Posterior vena cava (tissue), 2 donors: ENCODE measurements around the gene SLC37A2. TPM values are rescaled to one million over a fixed set of nuclear protein-coding genes. Genes with fewer than 3 reads are reported as not detected.
A peak's percentile ranks its signal among the peaks of the same experiment; 100 is the strongest.
"Not testable (repeated sequence)": the region's sequence is repeated elsewhere in the genome, so short reads cannot be mapped to it uniquely, and the experiment has no call there.

Source experiments
- DNase-seq: peaks from one replicate; pipeline ENCODE4 v3.0.0-alpha.2; 2020; ENCODE audit warnings: low spot score
- intact Hi-C, 2 donors: fragments of 100-400 bp; cut with DNase I; formaldehyde crosslinking; loops; one replicate each; pipeline versions ENCODE4 v1.14.1 to v1.14.2; 2022 to 2023
- long read RNA-seq, 2 donors: library from polyadenylated mRNA; unstranded; transcript quantifications; one replicate each; pipeline ENCODE4 v2.0.0, GENCODE V29; 2020 to 2021
- total RNA-seq, 2 donors: library from RNA; stranded (reverse); fragmentation: NEBNext Ultra II Directional; extraction: Animal tissue kit (Norgen Biotek cat#: 25700); gene quantifications; one replicate each; pipeline ENCODE4 v1.2.1, GENCODE V29; 2021
- donor health status: DM: yes; HTN: yes; CAD: no.
- donor health status: DM: yes; HTN: yes; CAD: no.

The SLC37A2 gene
- total RNA-seq = 10 to 100 TPM in 1 of 2 donors, 1 to 10 TPM in 1; 6.6 to 10.5 TPM
- long read RNA-seq, donor 1, partial matches to known transcripts = 3 of 5 reads
- long read RNA-seq, donor 1, other reads (novel, unspliced or antisense) = 0 of 5 reads
- long read RNA-seq, donor 2, partial matches to known transcripts = 0 of 2 reads
- long read RNA-seq, donor 2, other reads (novel, unspliced or antisense) = 1 of 2 reads

GRCh38 chr11:125062931-125063428, at the start of gene SLC37A2:
Gene SLC37A2 (plus strand): TSS chr11:125063305. CDS start chr11:125063368, 63 bp downstream.
- intact Hi-C loops = no loop called here
- DNase-seq = peak; percentile 91

DNA sequence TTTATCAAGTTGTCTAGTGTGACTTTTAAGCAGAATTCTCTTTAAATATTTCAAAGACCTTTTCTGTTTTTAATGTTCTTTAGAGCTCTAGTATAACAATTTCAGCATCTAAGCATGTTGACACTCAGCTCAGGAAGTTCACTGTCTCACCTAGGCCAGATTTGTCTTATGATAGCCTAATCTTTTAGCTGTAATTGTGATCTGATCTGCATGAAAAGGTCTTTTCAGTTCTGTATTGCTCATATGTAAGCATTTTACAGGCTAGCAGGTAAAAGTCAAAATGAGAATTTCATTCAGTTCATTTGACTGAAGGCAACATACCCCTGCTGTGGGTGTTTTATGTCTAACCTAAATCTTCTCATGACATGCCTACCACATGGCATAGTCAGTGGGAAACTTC, 46.7 kb upstream of the SLC37A2 start:
- intact Hi-C loops = no loop called here
- no peak for DNase-seq

GRCh38 chr11:125020342-125020741, 42.8 kb upstream of the SLC37A2 start:
- intact Hi-C loops = no loop called here
- no peak for DNase-seq

GRCh38 chr11:125022551-125022950, 40.6 kb upstream of the SLC37A2 start:
- intact Hi-C loops = no loop called here
- no peak for DNase-seq

- DNase-seq = no peak
- intact Hi-C loops = no loop called here
Measured at GRCh38 chr11:125025968-125026367, 37.1 kb upstream of the SLC37A2 start.

- intact Hi-C loops, DNase-seq: not testable (repeated sequence)
Measured at GRCh38 chr11:125029431-125029830, 33.7 kb upstream of the SLC37A2 start.

DNA sequence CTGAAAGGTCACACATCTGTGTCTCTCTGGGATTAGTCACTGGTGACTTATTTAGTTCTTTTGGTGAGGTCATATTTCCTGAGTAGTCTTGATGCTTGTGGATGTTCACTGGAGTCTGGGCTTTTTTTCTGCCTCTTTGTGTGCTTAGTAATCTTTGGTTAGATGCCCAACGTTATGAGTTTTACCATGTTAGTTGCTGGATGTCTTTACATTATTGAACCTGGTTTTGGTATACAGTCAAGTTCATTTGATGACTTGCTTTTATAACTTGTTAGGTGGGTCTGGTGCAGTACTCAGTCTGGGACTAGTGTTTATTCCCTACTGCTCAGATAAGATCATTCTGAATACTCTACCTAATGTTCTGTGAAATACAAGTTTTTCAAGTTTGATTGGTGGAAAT, 26.2 kb upstream of the SLC37A2 start:
- intact Hi-C loops = no loop called here
- no peak for DNase-seq

DNA sequence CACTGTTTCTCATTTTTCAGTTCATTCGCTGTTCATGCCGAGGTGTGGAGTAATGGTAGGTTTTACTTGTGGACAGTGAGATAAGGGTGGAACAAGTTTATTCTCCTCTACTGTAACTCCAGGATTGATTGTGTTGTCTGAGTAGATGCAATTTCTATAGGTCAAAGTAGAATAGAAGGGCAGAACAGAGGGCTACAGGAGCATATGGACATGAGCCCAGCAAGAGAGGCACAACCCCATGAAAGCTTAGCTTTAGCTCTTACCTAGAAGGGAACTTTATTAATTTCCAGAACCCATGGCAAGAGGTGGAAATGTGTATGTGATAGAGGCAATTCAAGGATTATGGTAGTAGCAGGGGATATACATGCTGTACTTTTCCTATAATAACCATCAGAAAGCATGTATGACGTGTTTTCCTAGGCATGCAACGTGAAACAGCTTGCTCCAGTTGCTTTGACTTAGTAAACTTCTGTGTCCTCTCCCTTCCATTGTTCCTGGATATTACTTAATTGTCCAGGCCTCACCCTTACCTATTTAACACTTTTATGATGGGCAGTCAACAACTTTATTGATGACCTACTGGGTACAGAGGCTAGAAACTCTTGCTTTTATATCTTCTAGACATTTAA, 13.8 kb upstream of the SLC37A2 start:
- intact Hi-C loops = loop anchor here in 1 of 2 donors (2.0 kb wide), 1 partner anchor 64 kb away; no protein-coding TSS in a partner anchor
- DNase-seq = no peak

DNA sequence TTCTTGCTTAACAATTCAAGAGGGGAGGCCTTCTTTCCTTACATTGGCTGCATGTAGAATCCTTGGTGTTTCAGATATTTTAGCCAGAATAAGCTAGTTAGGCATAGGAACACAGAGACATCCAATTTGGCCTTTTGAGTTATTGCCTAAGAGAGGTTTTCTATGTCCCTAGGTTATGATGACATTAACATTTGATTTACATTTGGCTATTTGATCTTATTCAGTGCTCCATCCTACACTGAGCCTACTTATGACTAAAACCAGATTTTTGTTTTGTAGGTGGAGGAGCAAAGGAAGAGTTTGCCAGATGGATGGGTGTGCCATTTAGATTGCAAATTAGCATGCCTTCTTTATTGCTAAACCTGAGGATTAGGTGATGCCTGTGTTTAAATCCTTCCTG, 11.1 kb upstream of the SLC37A2 start:
- intact Hi-C loops = no loop called here
- DNase-seq = no peak

DNA sequence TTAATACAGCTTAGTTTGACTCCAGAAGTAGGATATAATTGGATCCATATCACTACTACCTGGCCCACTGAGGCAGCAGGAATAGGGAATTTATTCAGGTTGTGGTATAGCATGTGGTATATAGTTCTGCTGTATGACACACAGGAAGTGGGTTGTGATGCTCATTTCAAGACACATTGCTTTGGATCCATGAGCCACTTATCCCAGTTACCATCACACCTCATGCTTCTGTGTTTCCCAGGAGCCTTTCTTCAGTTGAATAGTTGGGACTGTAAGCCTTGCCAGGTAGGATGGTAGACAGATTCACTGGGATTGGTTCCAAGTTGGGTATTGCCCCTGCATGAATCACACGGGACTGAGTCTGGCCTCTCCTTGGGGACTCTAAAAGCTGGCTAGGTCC, 9.9 kb upstream of the SLC37A2 start:
- DNase-seq = no peak
- intact Hi-C loops = no loop called here

GRCh38 chr11:125055107-125055715, 7.9 kb upstream of the SLC37A2 start:
- intact Hi-C loops = no loop called here
- no peak for DNase-seq

- DNase-seq, intact Hi-C loops: not testable (repeated sequence)
Measured at GRCh38 chr11:125056111-125056510, 7.0 kb upstream of the SLC37A2 start.

DNA sequence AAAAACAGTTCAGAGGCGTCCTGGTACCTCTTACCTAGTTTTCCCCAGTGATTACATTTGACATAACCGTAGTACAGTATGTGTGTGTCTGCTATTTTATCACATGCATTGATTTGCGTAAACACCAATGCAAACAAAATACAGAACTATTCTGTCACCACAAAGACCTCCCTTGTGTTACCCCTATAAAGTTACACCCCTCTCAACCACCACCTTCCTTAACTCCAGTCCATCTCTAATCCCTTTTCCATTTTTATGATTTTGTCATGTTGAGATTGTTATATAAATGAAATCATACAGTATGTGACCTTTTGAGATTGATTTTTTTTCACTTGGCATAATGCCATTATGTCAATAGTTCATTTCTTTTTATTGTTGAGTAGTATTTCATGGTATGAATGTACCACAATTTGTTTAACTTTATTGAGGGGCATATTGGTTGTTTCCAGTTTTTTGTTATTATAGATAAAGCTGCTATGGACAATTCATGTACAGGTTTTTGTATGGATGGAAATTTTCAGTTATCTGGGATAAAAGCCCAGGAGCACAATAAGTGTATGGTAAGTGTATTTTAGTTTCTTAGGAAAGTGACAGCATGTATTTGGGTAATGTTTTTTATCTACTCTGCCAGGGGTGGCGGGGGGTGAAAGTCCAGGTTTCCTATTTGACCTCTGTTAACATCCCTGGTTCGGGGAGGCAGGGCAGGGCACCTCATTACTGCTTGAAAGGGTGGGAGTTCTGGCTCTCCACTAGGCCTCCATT, 6.0 kb upstream of the SLC37A2 start:
- intact Hi-C loops = no loop called here
- DNase-seq = no peak

DNA sequence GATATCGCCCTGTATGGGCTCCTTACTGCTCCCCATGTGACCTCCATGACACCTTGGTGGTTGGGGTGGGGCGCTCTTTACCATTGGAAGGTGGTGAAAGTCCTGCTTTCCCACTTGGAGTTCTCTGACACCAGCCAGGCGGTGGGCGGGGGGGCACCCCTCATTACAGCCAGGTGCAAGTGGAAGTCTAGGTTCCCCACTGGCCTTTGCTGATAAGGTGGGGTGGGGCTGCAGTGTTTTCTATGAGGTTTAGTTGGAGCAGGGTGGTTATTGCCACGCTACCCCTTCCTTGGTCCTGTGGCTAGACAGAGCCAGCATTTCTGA, 5.5 kb upstream of the SLC37A2 start:
- no peak for DNase-seq
- intact Hi-C loops = no loop called here

DNA sequence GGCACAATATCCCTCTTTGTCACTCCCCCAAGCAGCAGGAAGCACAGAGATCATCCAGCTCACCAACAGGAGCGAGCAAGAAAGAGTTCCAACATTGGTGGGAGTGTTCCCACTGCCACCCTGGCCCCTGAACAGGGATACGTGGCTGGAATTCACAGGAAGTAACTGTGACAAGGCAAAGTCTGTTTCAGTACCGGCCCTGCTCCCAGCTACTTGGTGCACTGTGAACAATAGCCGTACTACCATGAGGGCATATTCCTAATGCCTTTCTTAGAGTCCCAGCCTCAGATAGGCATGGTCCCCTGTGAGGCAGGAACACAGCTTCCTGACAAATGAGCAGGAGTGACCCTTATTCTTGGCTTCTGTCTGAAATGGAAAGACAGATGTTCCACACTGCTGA, 1.8 kb upstream of the SLC37A2 start:
- DNase-seq = no peak

GRCh38 chr11:125062218-125062930, 731 bp upstream of the SLC37A2 start:
- intact Hi-C loops = no loop called here
- no peak for DNase-seq

More for the DNA sequence above, 1.8 kb upstream of the SLC37A2 start:
- intact Hi-C loops = no loop called here

DNA sequence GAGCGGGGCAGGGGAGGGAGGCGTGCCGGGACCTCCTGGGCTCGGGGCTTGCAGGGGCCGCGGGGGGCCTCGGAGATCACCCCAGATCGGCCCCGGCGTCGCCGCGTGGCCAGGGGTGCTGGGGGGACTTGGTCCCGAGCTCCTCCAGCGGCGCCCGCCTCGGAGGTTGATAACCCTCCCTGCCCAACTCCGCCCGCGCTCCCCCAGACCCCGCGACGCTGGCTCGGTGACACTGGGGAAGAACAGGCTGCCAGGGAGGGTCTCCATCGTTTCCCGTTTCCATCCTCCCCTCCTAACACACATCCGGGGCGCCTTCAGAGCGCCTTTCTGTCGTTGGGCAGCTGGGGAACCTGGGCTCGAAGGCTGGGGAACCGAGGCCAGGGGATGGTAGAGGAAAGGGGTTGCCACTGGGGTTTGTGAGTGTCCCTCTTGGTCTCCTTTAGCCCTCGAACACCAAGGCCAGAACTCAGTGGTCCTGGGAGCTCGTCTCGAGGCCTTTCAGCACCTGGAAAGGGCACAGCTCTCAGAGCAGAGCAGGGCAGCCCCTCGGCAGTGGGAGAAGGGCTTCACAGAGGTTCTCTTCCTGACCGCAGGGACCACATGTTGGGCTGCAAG, 431 bp downstream of the SLC37A2 start:
- DNase-seq = peak; percentile 82
- intact Hi-C loops = no loop called here

DNA sequence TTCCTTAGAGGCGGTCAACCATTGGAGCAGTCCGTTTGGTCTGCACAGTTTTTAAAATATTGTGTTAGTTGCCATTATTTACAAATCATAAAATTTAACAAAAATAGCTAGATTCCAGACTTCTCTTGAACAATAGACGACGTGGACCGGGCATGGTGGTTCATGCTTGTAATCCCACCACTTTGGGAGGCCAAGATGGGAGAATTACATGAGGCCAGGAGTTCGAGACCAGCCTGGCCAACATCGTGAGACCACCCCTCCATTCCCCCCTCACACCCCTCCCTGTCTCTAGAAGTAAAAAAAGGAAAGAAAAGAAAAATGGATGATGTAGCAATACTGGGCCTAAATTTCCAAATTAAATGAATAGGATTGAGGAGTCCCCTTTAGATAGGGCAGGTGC, 965 bp downstream of the SLC37A2 start:
- intact Hi-C loops = no loop called here
- no peak for DNase-seq

DNA sequence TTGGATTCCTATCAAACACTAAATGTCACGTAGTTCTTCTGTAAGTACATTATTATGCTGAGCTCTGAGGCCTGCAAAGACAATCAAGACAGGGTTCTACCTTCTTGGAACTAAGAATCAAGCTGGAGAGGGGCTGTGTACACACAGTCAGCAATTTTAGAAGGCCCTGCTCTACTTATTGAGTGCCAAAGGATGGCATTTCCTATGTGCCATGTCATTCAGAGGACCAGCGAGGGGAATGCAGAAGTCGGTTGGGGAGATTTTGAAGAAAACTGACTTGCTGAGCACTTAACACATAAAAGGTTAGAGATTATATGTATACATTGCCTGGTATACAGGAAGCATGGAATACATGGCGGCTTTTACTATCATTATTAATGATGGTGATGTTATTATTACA, 5.3 kb downstream of the SLC37A2 start:
- intact Hi-C loops = no loop called here
- no peak for DNase-seq
